HG03460 (cell line): ENCODE results near the gene KLRD1.
"Not testable (repeated sequence)": the region's sequence is repeated elsewhere in the genome, so short reads cannot be mapped to it uniquely, and the experiment has no call there.

Source experiments
- ATAC-seq: cut with Tn5 transposase; IDR thresholded peaks from one replicate; pipeline ENCODE4 v1.9.1; 2021; ENCODE audit not compliant: unreplicated experiment

Gene KLRD1, protein sequence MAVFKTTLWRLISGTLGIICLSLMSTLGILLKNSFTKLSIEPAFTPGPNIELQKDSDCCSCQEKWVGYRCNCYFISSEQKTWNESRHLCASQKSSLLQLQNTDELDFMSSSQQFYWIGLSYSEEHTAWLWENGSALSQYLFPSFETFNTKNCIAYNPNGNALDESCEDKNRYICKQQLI

DNA sequence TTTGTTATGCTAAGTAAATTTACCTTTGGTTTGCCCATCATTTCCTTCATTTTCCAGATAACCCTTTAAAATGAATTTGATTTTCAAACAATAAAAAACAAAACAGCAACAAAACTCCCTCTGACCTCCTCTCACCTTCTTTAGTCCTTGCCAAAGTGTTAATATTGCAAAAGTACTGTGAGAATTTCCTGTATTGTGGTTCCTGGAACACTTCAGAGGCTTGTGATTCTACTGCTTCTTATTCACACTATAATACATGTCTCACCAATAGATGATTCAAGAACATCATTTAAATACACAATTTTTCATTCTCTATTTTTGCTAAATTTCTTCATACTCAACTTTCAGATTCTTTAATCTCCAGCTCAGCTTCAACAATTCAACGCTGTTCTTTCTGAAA, at the start of gene KLRD1:
TSS of gene KLRD1 (plus strand) at position 241 of the 400 bp plus-strand sequence. CDS start 208 bp downstream, outside the sequence.
- ATAC-seq = no peak

DNA sequence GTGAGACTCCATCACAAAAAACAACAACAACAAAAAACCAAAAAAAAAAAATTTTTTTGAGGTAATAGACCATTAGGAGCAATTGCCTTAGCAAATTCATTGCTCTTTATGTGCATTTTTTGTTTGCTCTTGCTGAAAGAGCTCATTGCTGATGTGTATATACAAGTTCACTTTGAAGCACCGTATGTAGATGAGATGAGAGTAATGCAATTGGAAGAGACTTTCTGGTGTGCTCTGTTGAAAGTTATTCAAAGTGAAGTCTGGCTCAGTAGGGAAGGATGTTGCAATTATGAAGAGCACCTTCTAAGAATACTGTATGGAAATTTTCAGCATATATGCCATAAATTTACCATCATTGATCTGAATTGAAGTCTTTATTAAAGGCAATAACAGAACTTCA, 46.7 kb upstream of the KLRD1 start:
- ATAC-seq = no peak

DNA sequence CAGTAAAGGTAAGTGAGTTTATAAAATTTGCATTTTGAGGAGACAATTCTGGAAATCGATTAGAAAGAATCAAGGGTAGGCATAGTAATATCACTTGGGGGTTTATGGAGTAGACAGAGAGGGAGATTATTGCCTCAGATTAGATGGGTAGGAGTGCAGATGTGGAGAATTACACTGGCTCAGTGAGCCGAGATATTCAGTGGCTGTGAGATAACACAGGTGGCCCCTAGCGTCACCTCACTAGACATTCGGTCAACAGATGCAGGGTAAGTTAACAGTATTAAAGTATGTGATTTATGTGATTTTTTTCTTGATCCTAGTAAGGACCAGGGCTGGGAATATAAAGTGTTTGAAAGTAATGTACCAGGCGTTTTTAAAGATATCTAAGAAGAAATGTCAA, 39.6 kb upstream of the KLRD1 start:
- ATAC-seq = no peak

DNA sequence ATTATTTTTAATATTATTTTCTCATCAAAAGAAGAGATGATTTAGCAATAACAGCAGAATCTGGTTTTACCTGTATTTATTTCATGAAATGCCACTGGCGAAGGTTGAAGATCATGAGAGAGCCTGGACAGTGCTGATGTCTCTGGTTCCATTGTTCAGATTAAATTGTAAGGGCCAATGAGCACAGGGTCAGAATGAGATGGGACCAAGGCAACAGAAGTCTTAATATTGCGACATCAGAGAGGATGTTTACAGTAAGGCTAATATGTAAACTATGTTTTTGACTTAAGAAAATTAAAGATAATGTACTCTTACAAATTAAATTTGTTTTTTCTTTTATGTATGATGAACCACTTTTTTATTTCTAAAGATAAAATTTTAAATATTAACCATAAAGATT, 35.2 kb upstream of the KLRD1 start:
- ATAC-seq = no peak

DNA sequence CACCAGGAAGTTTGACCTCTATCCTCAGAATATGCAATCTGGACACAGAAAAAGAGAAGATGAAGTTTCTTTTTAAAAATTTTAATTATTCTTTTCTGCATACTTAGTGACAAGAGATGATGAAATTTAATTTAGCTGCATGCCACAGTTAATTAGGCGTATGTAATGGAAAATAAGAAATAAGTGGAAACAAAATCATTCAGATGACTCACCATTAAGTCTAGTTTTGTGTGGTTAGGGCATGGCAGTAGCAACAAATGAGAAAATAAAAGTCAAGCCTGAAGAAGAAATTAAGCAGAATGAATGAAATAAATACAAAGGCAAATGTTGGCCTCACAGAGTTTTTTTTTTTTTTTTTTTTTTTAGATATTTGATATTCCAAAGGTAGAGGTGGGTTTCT, 30.9 kb upstream of the KLRD1 start:
- no peak for ATAC-seq

DNA sequence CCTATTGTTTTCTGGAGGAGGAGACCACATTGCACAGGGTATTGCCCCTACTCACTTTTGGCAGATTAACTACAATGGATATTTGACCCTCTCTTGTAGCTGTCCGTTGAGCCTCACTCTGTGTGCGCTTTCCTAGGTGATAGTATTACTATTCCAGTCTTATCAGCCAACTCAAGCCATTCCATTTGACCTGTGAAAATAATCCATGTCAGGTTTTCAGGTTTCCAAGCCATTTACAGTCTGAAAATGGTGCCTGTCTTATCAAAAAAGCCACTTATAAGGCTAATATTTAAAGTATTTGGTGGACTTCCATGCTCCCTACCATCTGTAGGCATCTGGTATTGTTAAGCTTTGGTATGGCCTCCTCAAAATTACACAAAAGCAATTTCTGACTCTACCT, 29.6 kb upstream of the KLRD1 start:
- ATAC-seq = no peak

DNA sequence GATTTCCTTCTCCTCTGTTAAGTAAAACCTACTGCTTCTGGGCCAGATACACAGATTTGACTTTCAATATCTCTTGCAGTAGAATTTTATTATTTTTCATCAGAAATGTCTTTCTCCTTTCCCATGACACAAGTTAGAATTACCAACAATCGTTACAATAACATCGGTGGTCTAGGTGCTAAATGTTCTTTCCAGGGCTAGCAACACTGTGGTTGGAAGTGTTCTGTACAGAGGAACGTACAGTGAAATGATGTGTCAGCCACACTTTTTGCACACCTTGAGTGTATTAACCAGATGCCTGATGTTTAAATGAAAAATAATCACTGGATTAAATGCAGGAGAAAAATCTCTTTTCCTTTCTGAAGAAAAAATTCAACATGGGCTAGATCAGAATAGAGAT, 27.7 kb upstream of the KLRD1 start:
- ATAC-seq = no peak

DNA sequence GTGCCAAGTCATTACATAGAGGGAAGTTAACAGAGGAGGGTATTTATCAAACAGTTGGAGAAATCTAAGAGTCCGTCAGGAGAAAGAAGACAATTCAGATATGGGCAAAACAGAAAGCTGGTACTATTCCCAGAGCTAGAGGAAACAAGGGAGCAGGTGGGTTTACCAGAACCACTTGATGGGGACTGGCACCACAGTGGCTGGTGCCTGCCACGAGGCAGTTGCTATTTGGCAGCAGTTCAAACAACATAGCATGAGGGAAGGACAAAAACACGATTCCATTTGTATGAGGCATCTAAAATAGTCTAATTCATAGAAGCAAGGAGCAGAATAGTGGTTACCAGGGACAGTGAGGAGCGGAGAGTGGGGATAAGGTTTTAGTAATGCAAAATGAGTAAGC, 24.6 kb upstream of the KLRD1 start:
- no peak for ATAC-seq

DNA sequence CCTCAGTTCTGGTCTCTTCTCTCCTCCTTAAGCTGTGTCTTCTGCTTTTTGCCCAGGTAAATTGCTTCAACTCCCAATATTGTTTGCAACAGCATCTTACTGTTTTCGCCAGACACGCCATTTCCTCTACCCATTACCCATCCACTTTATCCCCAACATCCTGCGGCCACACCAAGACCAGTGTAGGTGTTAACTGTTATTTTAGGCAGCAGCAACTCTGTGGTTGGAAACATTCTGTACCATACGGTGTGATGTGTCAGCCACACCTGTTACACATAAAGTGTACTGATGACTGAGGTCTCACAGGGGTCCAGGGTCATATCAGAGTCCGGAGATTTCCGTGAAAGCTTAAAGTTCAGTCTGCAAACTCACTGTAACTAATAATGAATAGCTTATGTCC, 21.8 kb upstream of the KLRD1 start:
- ATAC-seq = no peak

DNA sequence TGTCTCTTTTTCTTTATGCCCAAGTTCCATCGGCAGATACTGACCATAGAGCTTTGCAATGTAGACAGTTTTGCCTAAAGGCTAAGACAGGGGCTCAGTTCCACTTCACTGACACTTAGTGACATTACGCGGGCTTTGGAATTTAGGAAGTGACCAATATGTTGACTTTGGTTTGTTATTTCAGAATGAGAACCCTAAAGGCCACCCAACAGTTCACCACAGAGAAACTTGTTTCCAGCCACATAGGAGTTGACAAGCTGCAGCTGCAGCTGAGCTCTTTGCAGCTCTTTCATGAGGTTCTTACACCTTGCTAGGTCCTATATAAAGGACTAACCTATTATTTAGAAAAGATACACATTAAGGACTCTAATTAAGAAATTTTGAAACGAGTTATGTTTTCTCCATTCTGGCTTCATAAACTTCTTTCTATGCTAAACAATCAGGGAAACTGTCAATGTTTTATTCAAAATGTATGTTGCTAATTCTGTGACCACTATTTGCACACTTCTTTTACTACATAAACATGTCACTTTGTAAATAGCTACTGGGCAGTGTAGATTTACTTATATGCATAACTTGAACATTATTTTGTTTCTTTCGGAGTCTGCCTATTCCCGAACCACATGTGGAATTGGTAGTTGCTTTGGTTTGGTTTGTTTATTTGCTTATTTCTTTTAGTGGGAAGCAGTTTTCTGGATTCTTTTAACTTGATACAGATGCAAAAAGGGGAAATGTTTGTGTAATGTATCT, 18.5 kb upstream of the KLRD1 start:
- no peak for ATAC-seq

DNA sequence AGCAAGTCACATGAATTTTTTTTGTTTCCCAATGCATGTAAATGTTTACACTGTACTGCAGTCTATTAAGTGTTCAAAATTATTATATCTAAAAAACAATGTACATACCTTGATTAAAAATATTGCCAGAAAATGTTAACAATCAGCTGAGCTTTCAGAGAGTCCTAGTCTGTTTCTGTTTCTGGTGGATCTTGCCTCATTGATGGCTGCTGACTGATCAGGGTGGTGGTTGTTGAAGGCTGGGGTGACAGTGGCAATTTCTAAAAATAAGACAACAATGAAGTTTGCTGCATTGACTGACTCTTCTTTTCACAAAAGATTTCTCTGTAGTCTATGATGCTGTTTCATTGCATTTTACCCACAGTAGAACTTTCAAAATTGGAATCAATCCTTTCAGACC, 16.6 kb upstream of the KLRD1 start:
- no peak for ATAC-seq

DNA sequence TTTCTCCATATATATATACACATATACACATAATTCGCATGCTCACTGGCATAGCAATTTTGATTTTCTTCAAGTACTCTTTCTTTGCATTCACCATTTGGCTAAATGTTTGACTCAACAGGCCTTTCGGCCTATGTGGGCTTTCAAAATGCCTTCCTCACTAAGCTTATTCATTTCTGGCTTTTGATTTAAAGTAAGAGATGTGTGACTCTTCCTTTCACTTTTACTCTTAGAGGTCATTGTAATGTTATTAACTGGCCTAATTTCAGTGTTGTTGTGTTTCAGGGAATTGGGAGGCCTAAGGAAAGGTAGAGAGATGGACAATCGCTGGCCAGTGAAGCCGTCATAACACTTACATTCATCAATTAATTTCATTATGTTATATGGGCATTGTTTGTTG, 14.5 kb upstream of the KLRD1 start:
- no peak for ATAC-seq

DNA sequence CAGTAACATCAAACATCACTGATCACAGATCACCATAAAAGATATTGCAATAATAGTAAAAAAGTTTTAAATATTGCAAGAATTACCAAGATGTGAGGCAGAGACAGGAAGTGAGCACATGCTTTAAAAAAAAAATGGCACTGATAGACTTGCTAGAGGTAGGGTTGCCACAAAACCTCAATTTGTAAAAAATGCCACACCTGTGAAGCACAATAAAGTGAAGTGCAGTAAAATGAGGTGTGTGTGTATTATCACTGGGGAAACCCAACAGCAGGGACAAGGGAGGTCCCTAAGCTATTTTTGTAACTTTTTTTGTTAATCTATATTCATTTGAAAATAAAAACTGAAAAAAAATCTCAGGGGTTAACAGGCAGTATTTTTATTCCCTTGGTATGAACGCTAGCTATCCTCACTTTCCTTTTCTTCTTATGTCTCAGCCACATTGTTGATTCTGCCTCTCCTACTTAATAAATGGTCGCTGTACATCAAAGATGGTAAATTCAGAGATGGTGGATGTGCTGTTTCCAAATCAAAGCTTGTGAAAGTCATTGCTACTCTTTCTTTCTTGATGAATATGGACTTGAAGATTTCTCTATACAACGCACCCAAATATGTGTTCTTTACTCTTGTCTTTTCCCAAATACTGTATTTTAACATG, 14.0 kb upstream of the KLRD1 start:
- ATAC-seq = no peak

DNA sequence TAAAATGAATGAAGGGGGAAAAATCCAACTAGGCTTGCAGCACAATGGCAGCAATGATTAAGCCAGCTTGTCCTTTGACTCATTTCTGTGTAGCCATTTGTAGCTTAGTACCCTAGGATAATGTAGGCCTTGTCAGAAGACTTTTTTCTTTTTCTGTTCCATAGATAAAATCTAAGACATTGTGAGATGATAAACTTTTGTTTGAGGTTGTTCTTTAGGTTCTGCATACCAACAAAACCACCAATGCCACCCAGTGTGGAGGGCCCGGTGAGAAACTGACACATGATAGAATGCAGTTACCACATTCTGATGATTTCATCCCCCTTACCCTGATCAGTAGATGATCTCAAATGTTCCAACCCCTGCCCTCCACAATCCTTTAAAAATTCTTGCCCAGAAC, 6.6 kb upstream of the KLRD1 start:
- ATAC-seq = no peak

DNA sequence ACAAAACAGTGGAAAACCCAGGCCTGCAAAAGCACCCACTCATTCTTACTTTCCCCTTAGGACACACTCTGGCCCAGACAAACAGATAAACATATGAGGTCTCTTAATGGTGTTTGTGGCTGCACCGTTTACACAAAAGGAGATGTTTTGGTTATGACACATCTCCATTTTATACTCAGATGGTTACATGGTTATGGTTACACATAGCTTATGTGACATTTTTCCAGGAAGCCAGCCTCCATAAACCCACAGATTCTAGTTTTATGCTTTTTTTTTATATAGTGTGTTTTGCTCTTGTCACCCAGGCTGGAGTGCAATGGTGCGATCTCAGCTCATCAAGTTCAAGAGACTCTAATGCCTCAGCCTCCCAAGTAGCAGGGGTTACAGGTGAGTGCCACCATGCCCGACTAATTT, 3.5 kb upstream of the KLRD1 start:
- ATAC-seq = no peak

DNA sequence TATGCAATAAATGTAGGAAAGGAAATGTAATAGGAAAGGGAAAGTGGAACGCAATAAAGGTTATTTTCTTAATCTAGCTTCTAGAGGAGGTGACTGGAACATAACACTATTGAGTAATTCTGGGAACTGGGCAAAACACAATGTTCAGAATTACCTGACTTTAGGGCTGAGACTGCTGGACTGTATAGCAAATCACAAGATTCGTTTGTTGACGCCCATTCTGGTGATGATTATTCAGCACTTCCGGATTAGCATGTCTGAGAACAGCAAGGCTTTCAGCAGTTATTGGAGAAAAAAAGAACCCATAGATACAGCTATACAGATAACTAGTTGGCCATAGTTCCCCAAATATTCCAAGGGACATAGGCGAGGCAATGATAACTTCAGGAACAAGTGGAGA, 2.3 kb upstream of the KLRD1 start:
- ATAC-seq = no peak

DNA sequence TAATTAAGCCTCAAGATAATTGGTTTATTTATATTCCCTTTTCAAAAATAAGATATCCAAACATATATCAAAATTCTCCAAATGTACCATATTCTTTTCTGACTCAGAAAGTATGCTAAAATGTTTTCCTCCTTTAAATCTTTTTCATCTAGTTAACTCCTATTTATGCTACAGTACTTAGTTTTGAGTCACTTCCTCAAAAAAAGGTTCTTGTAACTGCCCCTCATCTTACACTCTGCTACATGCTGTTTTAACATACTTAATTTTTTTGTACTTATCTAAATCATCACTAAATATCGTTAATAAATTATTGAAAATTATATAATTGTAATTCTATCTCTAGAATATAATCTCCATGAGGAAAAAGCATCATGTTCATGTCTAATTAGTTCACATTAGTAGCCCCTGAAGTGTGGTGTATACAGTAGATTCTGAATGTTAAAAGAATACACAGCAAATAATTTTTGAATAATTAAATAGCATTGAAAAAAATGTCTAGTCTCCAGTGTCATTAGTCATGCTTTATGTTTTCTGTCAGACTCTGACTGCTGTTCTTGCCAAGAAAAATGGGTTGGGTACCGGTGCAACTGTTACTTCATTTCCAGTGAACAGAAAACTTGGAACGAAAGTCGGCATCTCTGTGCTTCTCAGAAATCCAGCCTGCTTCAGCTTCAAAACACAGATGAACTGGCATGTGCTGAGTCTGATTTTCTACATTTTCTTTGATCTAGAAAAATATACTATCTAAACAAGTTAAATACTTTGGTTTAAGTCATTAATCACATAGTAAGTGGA, 3.5 kb downstream of the KLRD1 start:
- no peak for ATAC-seq

DNA sequence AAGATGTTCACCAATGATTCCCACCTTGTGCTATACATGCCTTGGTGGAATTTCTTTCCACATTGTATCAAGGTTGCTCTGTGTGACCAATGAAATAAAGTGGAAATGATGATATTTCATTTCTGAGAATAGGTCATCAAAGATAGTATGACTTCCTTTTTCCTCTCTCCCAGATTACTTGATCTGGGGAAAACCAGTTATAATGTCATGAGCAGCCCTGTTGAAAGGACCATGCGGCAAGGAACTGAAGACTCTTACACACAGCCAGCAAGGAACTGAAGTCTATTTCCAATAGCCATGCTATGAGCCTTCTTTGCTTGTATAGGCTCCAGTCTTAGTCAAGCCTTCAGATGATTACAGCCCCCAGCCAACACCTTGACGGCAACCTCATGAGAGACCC, 11.7 kb downstream of the KLRD1 start:
- ATAC-seq = no peak

DNA sequence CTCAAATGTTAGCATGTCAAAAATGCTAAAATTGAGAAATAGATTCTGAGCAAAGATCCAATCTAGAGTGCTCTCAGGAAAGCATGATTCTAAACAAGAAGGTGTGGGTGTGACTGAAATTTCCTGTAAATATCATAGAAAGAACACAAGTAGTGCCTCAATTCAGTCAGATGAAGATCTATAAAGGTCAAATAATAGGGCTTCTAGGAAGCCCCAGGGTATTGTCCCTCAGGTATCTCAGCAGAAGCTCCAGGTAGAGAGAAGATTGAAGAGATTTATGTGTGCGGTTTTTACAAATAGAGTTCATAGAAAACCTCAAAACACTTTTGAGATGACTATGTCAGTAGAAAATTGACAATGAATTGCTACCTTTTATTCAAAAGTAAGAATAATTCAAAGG, 13.0 kb downstream of the KLRD1 start:
- no peak for ATAC-seq

DNA sequence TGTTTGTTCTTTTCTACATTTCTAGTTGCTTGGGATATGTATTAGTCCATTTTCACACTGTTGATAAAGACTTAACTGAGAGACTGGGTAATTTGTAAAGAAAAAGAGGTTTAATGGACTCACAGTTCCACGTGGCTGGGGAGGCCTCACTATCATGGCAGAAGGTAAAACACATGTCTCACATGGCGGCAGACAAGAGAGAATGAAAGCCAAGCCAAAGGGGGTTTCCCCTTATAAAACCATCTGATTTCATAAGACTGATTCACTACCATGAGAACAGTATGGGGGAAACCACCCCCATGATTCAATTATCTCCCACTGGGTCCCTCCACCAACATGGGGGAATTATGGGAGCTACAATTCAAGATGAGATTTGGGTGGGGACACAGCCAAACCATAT, 21.0 kb downstream of the KLRD1 start:
- not testable (repeated sequence) for ATAC-seq

DNA sequence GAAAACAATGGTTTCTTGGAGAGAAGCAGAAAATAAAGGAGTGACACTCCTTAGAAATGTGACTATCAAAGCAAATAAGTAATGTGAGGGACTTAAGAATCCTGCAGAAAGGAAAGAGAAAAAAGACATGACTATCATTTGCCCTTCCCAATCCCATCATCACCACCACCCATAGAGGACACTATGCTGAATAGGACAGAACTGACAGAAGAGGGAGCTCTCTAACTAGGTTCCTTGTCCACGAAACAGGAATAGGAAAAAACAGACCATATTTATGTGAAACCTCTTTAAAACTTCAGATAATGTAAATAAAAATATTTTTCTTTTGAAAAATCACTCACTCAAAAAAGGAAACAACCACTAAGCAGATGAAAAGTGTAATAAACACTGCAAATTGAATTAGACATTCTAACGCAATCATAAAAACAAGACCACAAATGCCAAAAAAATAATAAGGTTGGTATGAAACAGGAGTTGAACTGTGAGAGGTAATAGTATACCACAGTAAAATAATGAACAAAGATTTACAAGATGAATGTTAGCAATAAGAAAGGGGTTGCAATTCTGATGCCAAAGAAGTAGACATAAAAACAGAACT, 24.1 kb downstream of the KLRD1 start:
- ATAC-seq = no peak
